RWPE2 (cell line): ENCODE measurements around the gene GNB1L.

Experiments
- ATAC-seq: fragments of 200-7000 bp; cut with Tn5 transposase; 3 replicates; pipeline ENCODE4 v1.9.1; 2021; ENCODE audit warnings: low read depth
- DNase-seq: peaks from one replicate; pipeline ENCODE4 v3.0.0-alpha.2; 2020; ENCODE audit warnings: low spot score
- H3K27ac ChIP-seq: fragments of 450-650 bp; 2 replicates; pipeline ENCODE4 v1.5.1; 2017; ENCODE audit warnings: mild to moderate bottlenecking; ENCODE audit not compliant: poor library complexity, severe bottlenecking
- H3K27me3 ChIP-seq: fragments of 250-450 bp; sonication (Bioruptor Pico); 2 replicates; pipeline ENCODE4 v1.5.1; 2021; ENCODE audit warnings: mild to moderate bottlenecking, moderate library complexity; ENCODE audit not compliant: insufficient read depth, poor library complexity, severe bottlenecking
- H3K36me3 ChIP-seq: fragments of 250-450 bp; sonication (Bioruptor Pico); 2 replicates; pipeline ENCODE4 v1.5.1; 2020; ENCODE audit warnings: low read depth, mild to moderate bottlenecking, moderate library complexity
- H3K4me1 ChIP-seq: fragments of 250-450 bp; sonication (Bioruptor Pico); 2 replicates; pipeline ENCODE4 v1.5.1; 2021; ENCODE audit warnings: mild to moderate bottlenecking, moderate library complexity; ENCODE audit not compliant: insufficient read depth, poor library complexity, severe bottlenecking
- H3K4me3 ChIP-seq: fragments of 250-450 bp; sonication (Bioruptor Pico); 2 replicates; pipeline ENCODE4 v1.5.1; 2021; ENCODE audit warnings: mild to moderate bottlenecking, moderate library complexity; ENCODE audit not compliant: severe bottlenecking
- H3K9me3 ChIP-seq: fragments of 250-450 bp; sonication (Bioruptor Pico); 2 replicates; pipeline ENCODE4 v1.5.1; 2021; ENCODE audit warnings: mild to moderate bottlenecking, moderate library complexity; ENCODE audit not compliant: severe bottlenecking
- CTCF ChIP-seq: fragments of 450-650 bp; IDR thresholded peaks from one replicate; pipeline ENCODE4 v1.5.1; 2017; ENCODE audit warnings: mild to moderate bottlenecking, moderate library complexity; ENCODE audit not compliant: poor library complexity, severe bottlenecking

GNB1L gene

GRCh38 chr22:19868333-19868732 is 13.7 kb upstream of the GNB1L start:
- peak; percentile 12 for TF ChIP-seq CTCF
- Histone ChIP-seq H3K9me3 (peaks cover 4% of the 10 kb centered on the region), H3K4me3 (no peak overlapping the region), H3K27me3 (no peaks in the 10 kb centered on the region), H3K4me1 (peaks cover 8% of the 10 kb centered on the region), H3K36me3 (no peaks in the 10 kb centered on the region; the same call in 1 of the 2 replicates), H3K27ac (no peak overlapping the region)
- ATAC-seq (no peak), DNase-seq (no peak)

DNA sequence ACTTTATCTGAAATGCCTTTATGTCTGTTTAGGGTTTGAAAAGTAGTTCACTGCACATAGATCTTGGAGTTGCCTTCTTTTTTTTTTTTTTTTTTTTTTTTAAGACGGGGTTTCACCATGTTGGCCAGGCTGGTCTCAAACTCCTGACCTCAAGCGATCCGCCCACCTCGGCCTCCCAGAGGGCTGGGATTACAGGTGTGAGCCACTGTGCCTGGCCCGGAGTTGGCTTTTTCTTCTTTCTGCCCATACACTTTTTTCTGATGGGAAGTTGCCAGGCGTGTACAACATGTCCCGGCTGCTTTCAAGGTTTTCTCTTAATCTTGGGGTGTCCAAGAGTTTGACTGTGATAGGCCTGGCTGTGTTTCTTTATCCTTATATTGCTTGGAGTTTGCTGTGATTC is 12.9 kb upstream of the GNB1L start:
- Histone ChIP-seq H3K9me3 (peaks cover 4% of the 10 kb centered on the region), H3K27ac (no peak overlapping the region), H3K27me3 (no peaks in the 10 kb centered on the region), H3K4me3 (no peak overlapping the region), H3K36me3 (no peaks in the 10 kb centered on the region; the same call in 1 of the 2 replicates), H3K4me1 (peaks cover 8% of the 10 kb centered on the region)
- no peak for TF ChIP-seq CTCF
- DNase-seq (no peak), ATAC-seq (no peak)

GRCh38 chr22:19866665-19867009 is 12.0 kb upstream of the GNB1L start:
- no peaks in the 10 kb centered on the region for H3K27me3 ChIP-seq
- ATAC-seq (no peak), DNase-seq (no peak)
- H3K27ac ChIP-seq: no peak overlapping the region
- H3K9me3 ChIP-seq: peaks cover 4% of the 10 kb centered on the region
- H3K4me1 ChIP-seq: peaks cover 8% of the 10 kb centered on the region
- TF ChIP-seq CTCF: no peak
- H3K4me3 ChIP-seq: no peak overlapping the region
- H3K36me3 ChIP-seq: no peaks in the 10 kb centered on the region; the same call in 1 of the 2 replicates

DNA sequence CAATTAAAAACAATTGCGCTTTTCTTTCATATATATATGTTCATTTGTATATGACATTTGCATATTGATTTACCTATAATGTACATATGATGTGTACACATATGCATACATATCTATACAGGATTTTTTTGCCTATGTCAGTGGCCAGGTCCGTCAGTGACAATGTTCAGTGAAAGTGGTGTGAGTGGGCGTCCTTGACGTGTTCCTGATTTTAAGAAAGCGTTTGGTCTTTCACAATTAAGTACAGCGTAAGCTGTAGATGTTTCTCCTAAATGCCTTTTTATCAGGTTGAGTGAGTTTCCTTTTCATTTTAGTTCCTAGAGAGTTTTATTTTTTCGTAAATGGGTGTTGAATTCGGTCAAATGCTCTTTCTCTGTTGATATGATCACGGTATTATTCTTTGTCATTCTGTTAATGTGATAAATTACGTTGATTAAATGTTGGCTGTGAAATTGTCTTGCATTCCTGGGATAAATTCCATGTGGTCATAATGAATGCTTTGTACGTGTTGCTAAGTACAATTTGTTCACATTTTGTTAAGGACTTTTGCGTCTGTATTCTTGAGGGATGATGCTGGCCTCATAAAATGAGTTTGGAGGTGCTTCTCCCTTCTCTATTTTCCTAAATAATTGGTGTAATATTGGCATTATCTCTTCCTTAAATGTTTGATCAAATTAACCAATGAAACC is 10.6 kb upstream of the GNB1L start:
- no peak for TF ChIP-seq CTCF
- ATAC-seq (no peak), DNase-seq (no peak)
- Histone ChIP-seq H3K27ac (no peak overlapping the region), H3K4me1 (peaks cover 8% of the 10 kb centered on the region), H3K36me3 (no peaks in the 10 kb centered on the region; the same call in 1 of the 2 replicates), H3K9me3 (peaks cover 4% of the 10 kb centered on the region), H3K27me3 (no peaks in the 10 kb centered on the region), H3K4me3 (no peak overlapping the region)

DNA sequence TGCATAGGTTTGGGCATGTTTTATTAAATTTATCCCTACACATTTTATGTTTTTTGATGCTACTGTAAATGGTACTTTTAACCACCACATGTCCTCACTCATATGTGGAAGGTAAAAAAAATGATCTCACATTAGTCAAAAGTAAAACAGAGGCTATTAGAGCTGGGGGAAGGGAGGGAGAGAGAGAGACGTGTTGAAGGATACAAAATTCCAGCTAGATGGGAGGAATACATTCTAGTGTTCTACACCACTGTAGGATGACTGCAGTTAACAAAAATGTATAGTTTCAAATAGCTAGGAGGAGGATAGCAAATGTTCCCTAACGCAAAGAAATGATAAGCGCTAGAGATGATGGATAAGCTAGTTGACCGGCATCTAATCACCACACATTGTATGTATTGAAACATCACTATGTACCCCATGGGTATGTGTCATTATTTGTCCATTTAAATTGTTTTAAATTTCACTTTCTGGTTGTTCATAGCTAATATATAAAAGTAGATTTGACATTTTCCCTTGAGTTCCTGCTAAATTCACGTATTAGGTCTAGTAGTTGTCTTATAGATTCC is 9.9 kb upstream of the GNB1L start:
- Histone ChIP-seq H3K27me3 (no peaks in the 10 kb centered on the region), H3K27ac (no peak overlapping the region), H3K4me3 (no peak overlapping the region), H3K36me3 (no peaks in the 10 kb centered on the region; the same call in 1 of the 2 replicates), H3K4me1 (peaks cover 8% of the 10 kb centered on the region), H3K9me3 (peaks cover 4% of the 10 kb centered on the region)
- no peak for TF ChIP-seq CTCF
- ATAC-seq (no peak), DNase-seq (no peak)
